Keratinocyte (primary cell): Measurements from ENCODE around the gene TMA16.

Source experiments
- CTCF ChIP-seq, 3 experiments: IDR thresholded peaks in 1 of 3; conservative IDR thresholded peaks in 1 of 3; optimal IDR thresholded peaks in 1 of 3; 2 replicates in 2 of 3; 3 replicates in 1 of 3; pipeline versions ENCODE3 to v1.5.1; 2011; ENCODE audit warnings: low read length in 3 of 3, mild to moderate bottlenecking in 3 of 3, moderate library complexity in 2 of 3, control low read depth in 1 of 3, inconsistent platforms in 1 of 3; ENCODE audit not compliant: insufficient read depth in 2 of 3; ENCODE audit errors: extremely low read depth in 1 of 3
- EZH2 ChIP-seq: IDR thresholded peaks from one replicate; pipeline ENCODE4 v1.6.1; 2012; ENCODE audit warnings: inconsistent platforms, mild to moderate bottlenecking, low read length, moderate library complexity

- TF ChIP-seq CTCF (optimal IDR thresholded peaks at IDR 0.05 in 1 of 3, IDR thresholded peaks at IDR 0.05 in 1 of 3, conservative IDR thresholded peaks at IDR 0.05 in 1 of 3; ENCODE audit: extremely low read depth in 1 of 3, insufficient read depth in 2 of 3, low read length in 3 of 3) (no peak), EZH2 (no peak)
These were observed 56.4 kb downstream of the TMA16 start for GRCh38 chr4:163550869-163551267.
